Measurements from ENCODE around the gene LARP1.

GRCh38 chr5:154841273-154841661, 86.1 kb downstream of the LARP1 start:
- TF ChIP-seq CSRNP3 (CRISPR knock-in tag; IDR thresholded peaks at IDR 0.05) (no peak), TSHZ2 (CRISPR knock-in tag; IDR thresholded peaks at IDR 0.05) (no peak), BACH2 (CRISPR knock-in tag; IDR thresholded peaks at IDR 0.05; ENCODE audit: borderline replicate concordance) (no peak), ESRRG (CRISPR knock-in tag; IDR thresholded peaks at IDR 0.05) (no peak)
